GM18499 (cell line): Measurements from ENCODE around the gene DACH1.

ENCODE experiments used
- ATAC-seq: cut with Tn5 transposase; IDR thresholded peaks from one replicate; pipeline ENCODE4 v1.9.1; 2021; ENCODE audit warnings: moderate number of reproducible peaks; ENCODE audit not compliant: insufficient read depth, unreplicated experiment

The DACH1 gene

GRCh38 chr13:71718931-71719330, 148.1 kb downstream of the DACH1 start:
- ATAC-seq, result no peak

GRCh38 chr13:71714802-71715375, 152.1 kb downstream of the DACH1 start:
- no peak for ATAC-seq

- no peak for ATAC-seq
Observed at GRCh38 chr13:71712988-71713653, 153.9 kb downstream of the DACH1 start.

- no peak for ATAC-seq
Observed at GRCh38 chr13:71704656-71705055, 162.3 kb downstream of the DACH1 start.

GRCh38 chr13:71703138-71703537, 163.9 kb downstream of the DACH1 start:
- no peak for ATAC-seq

GRCh38 chr13:71702253-71702652, 164.8 kb downstream of the DACH1 start:
- no peak for ATAC-seq

GRCh38 chr13:71701741-71702140, 165.3 kb downstream of the DACH1 start:
- no peak for ATAC-seq

GRCh38 chr13:71699342-71699741, 167.7 kb downstream of the DACH1 start:
- no peak for ATAC-seq

GRCh38 chr13:71695662-71696061, 171.3 kb downstream of the DACH1 start:
- no peak for ATAC-seq

GRCh38 chr13:71685072-71685471, 181.9 kb downstream of the DACH1 start:
- ATAC-seq, result no peak

- no peak for ATAC-seq
Observed at GRCh38 chr13:71681901-71682613, 184.9 kb downstream of the DACH1 start.

- no peak for ATAC-seq
Observed at GRCh38 chr13:71677124-71677523, 189.9 kb downstream of the DACH1 start.

- ATAC-seq, result no peak
Observed at GRCh38 chr13:71672512-71672911, 194.5 kb downstream of the DACH1 start.

GRCh38 chr13:71663431-71663830, 203.6 kb downstream of the DACH1 start:
- ATAC-seq, result no peak

GRCh38 chr13:71661921-71662320, 205.1 kb downstream of the DACH1 start:
- ATAC-seq, result no peak

GRCh38 chr13:71659404-71659803, 207.6 kb downstream of the DACH1 start:
- ATAC-seq, result no peak

- ATAC-seq, result no peak
Observed at GRCh38 chr13:71645467-71645866, 221.5 kb downstream of the DACH1 start.

- ATAC-seq, result no peak
Observed at GRCh38 chr13:71644579-71644978, 222.4 kb downstream of the DACH1 start.

- no peak for ATAC-seq
Observed at GRCh38 chr13:71643448-71643860, 223.6 kb downstream of the DACH1 start.

GRCh38 chr13:71638751-71639150, 228.3 kb downstream of the DACH1 start:
- ATAC-seq, result no peak

- no peak for ATAC-seq
Observed at GRCh38 chr13:71634602-71635443, 232.2 kb downstream of the DACH1 start.
